Activated T-helper 17 cell treated with anti-CD3 and anti-CD28 coated beads, Interleukin-2, amount 50 U/mL, for 72 hours (primary cell): ENCODE data around the gene P3H1. TPM values are rescaled to one million over a fixed set of nuclear protein-coding genes. Genes with fewer than 3 reads are reported as not detected.
"Not testable (repeated sequence)": the region's sequence is repeated elsewhere in the genome, so short reads cannot be mapped to it uniquely, and the experiment has no call there.

ENCODE experiments used
- ATAC-seq: fragments of 150-1000 bp; cut with Tn5 transposase; replicated peaks from 2 replicates; pipeline ENCODE4 v1.10.0; 2021; ENCODE audit warnings: mild to moderate bottlenecking, moderate library complexity
- H3K27ac Mint-ChIP-seq: one replicate; pipeline ENCODE4 v1.8.0; 2022; ENCODE audit warnings: mixed read lengths
- H3K27me3 Mint-ChIP-seq: one replicate; pipeline ENCODE4 v1.8.0; 2022; ENCODE audit warnings: mixed read lengths
- H3K36me3 Mint-ChIP-seq: one replicate; pipeline ENCODE4 v1.8.0; 2022; ENCODE audit warnings: low read depth, mild to moderate bottlenecking, mixed read lengths
- H3K4me1 Mint-ChIP-seq: one replicate; pipeline ENCODE4 v1.8.0; 2022; ENCODE audit warnings: mixed read lengths
- H3K4me3 Mint-ChIP-seq: one replicate; pipeline ENCODE4 v1.8.0; 2022; ENCODE audit warnings: mild to moderate bottlenecking, mixed read lengths
- H3K9me3 Mint-ChIP-seq: one replicate; pipeline ENCODE4 v1.8.0; 2022; ENCODE audit warnings: mixed read lengths
- total RNA-seq, 2 donors: library from RNA; stranded (reverse); gene quantifications; one replicate each; pipeline ENCODE4 v1.2.3, GENCODE V29; 2022

P3H1 gene, protein sequence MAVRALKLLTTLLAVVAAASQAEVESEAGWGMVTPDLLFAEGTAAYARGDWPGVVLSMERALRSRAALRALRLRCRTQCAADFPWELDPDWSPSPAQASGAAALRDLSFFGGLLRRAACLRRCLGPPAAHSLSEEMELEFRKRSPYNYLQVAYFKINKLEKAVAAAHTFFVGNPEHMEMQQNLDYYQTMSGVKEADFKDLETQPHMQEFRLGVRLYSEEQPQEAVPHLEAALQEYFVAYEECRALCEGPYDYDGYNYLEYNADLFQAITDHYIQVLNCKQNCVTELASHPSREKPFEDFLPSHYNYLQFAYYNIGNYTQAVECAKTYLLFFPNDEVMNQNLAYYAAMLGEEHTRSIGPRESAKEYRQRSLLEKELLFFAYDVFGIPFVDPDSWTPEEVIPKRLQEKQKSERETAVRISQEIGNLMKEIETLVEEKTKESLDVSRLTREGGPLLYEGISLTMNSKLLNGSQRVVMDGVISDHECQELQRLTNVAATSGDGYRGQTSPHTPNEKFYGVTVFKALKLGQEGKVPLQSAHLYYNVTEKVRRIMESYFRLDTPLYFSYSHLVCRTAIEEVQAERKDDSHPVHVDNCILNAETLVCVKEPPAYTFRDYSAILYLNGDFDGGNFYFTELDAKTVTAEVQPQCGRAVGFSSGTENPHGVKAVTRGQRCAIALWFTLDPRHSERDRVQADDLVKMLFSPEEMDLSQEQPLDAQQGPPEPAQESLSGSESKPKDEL
- total RNA-seq, result 10 to 100 TPM; 24.5 to 33.4 TPM

DNA sequence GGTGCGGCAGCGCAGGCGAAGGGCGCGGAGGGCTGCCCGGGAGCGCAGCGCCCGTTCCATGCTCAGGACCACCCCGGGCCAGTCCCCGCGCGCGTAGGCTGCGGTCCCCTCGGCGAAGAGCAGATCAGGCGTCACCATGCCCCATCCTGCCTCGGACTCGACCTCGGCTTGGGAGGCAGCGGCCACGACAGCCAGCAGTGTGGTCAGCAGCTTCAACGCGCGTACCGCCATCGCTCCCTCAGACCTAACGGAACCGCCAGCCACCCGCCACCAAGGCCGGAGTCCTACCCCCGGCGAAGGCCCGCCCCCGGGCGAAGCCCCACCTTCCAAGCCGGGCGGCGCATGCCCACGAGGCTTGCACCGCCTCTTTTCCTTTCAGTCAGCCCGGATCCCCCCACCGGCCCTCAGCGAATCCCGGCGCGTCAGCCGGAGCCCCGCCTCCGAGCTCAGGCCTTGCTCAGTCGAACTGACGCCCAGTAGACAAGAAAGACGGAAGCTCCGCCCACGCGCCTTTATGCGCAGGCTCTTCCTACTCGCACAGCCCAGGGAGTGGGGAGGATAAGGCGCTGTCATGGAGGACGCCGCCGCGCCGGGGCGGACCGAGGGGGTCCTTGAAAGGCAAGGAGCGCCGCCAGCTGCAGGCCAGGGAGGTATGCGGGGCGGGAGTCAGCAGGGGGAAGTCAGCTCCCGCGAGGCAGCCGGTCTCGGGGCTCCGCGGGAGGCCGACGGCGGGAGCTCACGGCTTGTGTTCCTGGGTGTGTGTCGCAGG lies at the start of gene P3H1, which contains the start of gene C1orf50:
Gene P3H1, minus strand, starts transcription at position 288 of the 769 bp plus-strand sequence. Its CDS starts 57 bp downstream, at position 231.
Gene C1orf50, plus strand, starts transcription at position 509 of the 769 bp plus-strand sequence. Its CDS starts 63 bp downstream, at position 572.
- no peaks in the 10 kb centered on the region for H3K9me3 Mint-ChIP-seq
- H3K27me3 Mint-ChIP-seq, result no peaks in the 10 kb centered on the region
- H3K36me3 Mint-ChIP-seq, result peaks cover 35% of the 10 kb centered on the region
- ATAC-seq, result peak; percentile 93
- no peak within 1 kb of the TSS for H3K27ac Mint-ChIP-seq
- H3K4me3 Mint-ChIP-seq, result no peak within 1 kb of the TSS
- H3K4me1 Mint-ChIP-seq, result peaks cover 13% of the 10 kb centered on the region

DNA sequence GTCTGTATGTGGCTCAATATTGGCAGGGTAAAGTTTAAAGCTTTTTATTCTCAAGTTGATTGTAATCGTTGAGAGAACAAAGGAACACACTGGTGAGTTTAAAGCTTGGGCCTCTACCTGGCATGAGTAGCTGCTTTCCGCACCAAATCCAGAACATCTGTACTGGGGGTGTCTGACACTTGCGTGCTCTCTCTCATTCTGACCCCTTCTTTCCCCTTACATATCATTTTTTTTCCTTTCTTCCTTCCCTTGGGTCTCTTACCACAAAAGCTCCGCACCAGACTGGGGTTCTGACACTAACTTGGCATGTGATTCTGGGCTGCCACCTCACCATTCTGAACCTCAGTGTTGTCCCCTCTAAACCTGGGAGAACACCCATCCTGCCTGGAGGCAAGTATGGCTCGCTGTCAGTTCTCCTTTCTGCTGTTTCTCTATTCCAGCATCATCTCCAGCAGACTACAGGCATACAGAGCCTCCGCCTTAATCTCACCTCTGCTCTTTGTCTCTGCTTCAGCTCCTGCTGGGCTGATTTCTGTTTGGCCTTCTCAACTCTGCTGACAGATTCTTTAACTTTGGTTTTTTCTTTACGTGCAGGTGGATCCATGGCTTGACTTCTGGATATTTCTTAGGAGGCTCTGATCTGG lies 49.2 kb upstream of the P3H1 start:
- H3K4me3 Mint-ChIP-seq, result peak overlapping the region; percentile 88
- no peaks in the 10 kb centered on the region for H3K9me3 Mint-ChIP-seq
- ATAC-seq, result no peak

DNA sequence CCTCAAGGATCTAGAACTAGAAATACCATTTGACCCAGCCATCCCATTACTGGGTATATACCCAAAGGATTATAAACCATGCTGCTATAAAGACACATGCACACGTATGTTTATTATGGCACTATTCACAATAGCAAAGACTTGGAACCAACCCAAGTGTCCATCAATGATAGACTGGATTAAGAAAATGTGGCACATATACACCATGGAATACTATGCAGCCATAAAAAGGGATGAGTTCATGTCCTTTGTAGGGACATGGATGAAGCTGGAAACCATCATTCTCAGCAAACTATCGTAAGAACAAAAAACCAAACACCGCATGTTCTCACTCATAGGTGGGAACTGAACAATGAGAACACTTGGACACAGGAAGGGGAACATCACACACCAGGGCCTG lies 48.0 kb upstream of the P3H1 start:
- Mint-ChIP-seq H3K36me3 (peaks cover 17% of the 10 kb centered on the region), H3K4me1 (peaks cover 22% of the 10 kb centered on the region)
- H3K9me3 Mint-ChIP-seq, H3K27me3 Mint-ChIP-seq, ATAC-seq, H3K4me3 Mint-ChIP-seq, H3K27ac Mint-ChIP-seq: not testable (repeated sequence)

More for the DNA sequence above, 49.2 kb upstream of the P3H1 start:
- Mint-ChIP-seq H3K27ac (peak overlapping the region; percentile 82), H3K27me3 (no peaks in the 10 kb centered on the region), H3K4me1 (peaks cover 22% of the 10 kb centered on the region), H3K36me3 (peaks cover 17% of the 10 kb centered on the region)

DNA sequence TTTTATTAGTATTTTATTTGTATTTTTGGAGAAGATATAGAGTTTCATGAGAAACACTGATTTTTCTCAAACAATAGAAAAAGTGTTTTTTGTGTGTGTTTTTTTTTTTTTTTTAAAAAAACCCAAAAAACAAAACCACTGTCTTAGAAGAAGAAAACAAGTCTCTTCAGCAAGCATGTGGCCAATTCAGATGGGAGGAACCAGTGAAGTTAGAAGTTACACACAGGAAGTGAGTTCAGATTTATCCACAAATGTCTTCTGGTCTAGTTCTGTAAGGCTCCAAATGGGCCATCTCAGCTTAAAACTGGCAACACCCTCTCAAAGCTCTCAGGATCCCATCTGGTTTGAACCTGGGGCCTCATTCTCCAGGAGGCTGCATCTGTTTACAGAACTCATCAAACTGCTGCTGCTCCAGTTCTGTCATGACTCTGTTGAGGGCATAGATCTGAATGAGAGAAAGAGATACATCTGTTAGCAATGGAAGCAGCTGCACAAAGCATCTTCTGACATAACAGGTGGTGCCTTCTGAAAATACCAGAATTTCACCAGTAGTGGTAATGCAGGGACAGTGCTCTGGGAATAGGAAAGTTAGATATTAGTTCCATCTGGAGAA lies 40.3 kb upstream of the P3H1 start:
- Mint-ChIP-seq H3K4me1 (peaks cover 7% of the 10 kb centered on the region), H3K4me3 (no peak overlapping the region), H3K36me3 (peaks cover 17% of the 10 kb centered on the region), H3K9me3 (no peaks in the 10 kb centered on the region), H3K27me3 (no peaks in the 10 kb centered on the region), H3K27ac (no peak overlapping the region)
- no peak for ATAC-seq

DNA sequence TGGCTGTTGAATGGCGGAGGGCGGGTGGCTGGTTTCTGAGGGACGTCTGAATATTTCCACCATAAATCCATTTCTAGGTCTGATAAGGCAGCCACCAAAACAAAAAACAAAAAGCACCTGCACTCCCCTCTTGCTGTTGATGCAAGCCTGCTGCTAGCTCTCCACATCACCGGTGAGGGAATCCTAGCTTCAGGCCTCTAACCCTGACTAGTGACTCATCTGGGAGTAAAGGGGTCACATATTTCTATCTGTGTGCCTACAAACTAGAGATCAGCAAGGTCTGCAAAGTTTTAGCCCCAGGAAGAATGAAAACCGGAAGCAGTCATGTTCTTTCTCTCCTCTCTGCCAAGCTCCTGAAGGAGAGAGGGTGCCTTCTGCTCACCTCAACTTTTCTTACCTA lies 39.8 kb upstream of the P3H1 start:
- Mint-ChIP-seq H3K4me1 (peaks cover 7% of the 10 kb centered on the region), H3K4me3 (no peak overlapping the region), H3K27me3 (no peaks in the 10 kb centered on the region), H3K27ac (no peak overlapping the region), H3K36me3 (peaks cover 17% of the 10 kb centered on the region), H3K9me3 (no peaks in the 10 kb centered on the region)
- ATAC-seq, result no peak

DNA sequence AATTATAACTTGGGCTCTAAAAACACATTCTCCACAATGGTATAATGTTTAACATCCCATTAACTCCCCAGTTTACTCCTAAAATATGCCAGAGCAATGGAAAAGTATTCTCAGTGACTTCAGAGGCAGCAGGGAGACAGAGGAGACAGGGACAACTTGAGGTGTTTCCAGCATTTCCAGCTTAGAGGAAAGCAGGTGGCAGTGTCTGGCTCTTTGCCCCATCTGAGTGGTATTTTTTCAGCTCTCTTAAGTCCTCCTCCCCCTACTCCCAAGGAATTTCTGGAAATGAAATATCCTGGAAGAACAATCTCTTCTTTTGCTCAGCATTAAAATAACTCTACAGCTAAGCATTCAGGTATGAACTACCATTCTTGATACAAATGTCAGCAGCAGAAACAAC lies 39.3 kb upstream of the P3H1 start:
- ATAC-seq, result no peak
- Mint-ChIP-seq H3K4me3 (no peak overlapping the region), H3K4me1 (peaks cover 7% of the 10 kb centered on the region), H3K36me3 (peaks cover 17% of the 10 kb centered on the region), H3K27ac (no peak overlapping the region), H3K27me3 (no peaks in the 10 kb centered on the region), H3K9me3 (no peaks in the 10 kb centered on the region)

DNA sequence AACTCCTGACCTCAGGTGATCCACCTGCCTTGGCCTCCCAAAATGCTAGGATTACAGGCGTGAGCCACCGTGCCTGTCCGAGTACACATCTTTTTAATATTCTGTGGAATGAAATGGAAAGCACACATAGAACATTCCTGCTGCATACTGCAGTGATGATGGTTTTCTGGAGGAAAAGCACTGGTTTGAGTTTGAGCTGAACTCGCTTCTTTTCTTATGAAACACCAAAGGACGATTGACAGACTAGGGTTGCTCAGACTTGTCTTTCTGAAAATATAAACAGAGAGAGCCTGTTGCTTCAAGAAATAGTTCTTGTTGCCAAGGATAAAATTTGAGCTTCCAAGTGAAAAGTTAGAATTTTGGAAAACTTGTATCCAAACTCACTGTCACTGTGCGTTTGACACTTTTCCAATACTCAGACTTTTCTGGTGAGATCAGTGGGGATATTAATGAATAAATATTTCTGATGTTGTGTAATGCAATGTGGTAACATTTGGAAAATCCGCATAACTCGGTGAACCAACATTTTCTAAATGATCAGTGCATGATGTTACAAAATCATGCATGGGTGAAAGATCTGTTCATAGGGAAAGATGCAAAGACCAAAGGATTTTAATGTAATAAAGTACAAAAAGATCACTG lies 35.1 kb upstream of the P3H1 start:
- no peaks in the 10 kb centered on the region for H3K9me3 Mint-ChIP-seq
- no peaks in the 10 kb centered on the region for H3K27me3 Mint-ChIP-seq
- no peaks in the 10 kb centered on the region for H3K4me1 Mint-ChIP-seq
- H3K36me3 Mint-ChIP-seq, result peaks cover 17% of the 10 kb centered on the region
- H3K4me3 Mint-ChIP-seq, result no peak overlapping the region
- no peak for ATAC-seq
- H3K27ac Mint-ChIP-seq, result no peak overlapping the region

DNA sequence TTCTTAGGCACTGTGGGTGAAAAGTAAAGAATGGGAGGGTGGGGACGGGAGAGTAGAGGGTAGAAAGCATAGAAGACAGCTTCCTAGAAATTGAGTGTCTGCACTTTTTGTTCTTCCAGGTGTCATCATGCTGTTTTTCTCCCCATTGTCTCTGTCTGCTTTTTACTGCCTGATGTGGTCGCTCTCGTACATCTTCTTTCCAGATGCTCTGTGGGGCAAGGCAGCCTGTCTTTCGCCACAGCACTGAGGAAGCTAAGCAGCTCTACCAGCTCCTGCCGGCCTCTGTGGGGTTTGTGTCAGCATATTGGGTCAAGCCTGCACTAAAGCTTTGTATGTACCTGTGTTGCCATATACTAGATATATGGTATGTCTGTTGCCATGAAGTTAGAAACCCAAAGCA lies 31.2 kb upstream of the P3H1 start:
- no peak overlapping the region for H3K4me3 Mint-ChIP-seq
- no peaks in the 10 kb centered on the region for H3K27me3 Mint-ChIP-seq
- H3K27ac Mint-ChIP-seq, result no peak overlapping the region
- no peaks in the 10 kb centered on the region for H3K4me1 Mint-ChIP-seq
- no peak for ATAC-seq
- H3K36me3 Mint-ChIP-seq, result no peaks in the 10 kb centered on the region
- no peaks in the 10 kb centered on the region for H3K9me3 Mint-ChIP-seq

DNA sequence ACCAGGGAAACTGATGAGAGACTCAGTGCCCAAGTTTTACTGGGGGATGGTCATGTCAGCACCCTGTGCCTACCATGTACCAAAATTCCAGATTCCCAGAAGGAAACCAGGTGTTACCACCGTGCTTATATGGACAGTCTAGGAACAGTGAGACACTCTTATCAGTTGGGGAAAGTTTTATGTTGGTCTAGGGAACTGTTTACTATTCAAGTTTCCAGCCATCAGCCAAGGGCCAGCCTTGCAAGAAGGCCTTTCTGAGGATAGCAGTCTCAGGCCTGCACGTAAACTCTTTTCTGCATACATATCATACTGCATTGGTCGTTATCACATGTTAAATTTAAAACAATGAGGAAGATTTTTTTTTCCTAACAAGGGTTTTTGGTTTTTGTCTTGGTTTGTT lies 30.6 kb upstream of the P3H1 start:
- Mint-ChIP-seq H3K4me1 (peaks cover under 1% of the 10 kb centered on the region), H3K4me3 (no peak overlapping the region), H3K9me3 (no peaks in the 10 kb centered on the region), H3K36me3 (no peaks in the 10 kb centered on the region), H3K27me3 (no peaks in the 10 kb centered on the region), H3K27ac (no peak overlapping the region)
- no peak for ATAC-seq

DNA sequence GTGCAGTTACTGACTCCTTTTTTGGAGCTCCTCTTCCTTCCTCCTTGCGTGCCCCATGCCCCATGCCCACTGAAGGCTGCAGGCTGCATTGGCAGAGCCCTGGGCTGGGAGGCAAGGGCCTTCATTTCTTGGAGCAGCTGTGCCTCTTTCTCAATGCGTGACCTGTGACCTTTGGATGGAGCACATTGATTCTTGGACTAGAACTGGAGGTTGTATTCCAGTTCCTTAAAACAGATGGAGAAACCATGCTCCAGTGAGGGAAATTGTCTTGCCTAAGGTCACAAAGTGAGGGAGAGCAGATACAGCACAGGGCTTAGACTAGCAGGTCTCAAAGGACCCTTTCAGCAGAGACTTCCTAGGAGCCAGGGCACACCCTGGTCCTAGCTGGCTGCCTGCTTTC lies 27.0 kb upstream of the P3H1 start:
- no peak overlapping the region for H3K4me3 Mint-ChIP-seq
- H3K9me3 Mint-ChIP-seq, result no peaks in the 10 kb centered on the region
- no peaks in the 10 kb centered on the region for H3K27me3 Mint-ChIP-seq
- ATAC-seq, result no peak
- H3K36me3 Mint-ChIP-seq, result no peaks in the 10 kb centered on the region
- peaks cover 4% of the 10 kb centered on the region for H3K4me1 Mint-ChIP-seq
- H3K27ac Mint-ChIP-seq, result no peak overlapping the region

DNA sequence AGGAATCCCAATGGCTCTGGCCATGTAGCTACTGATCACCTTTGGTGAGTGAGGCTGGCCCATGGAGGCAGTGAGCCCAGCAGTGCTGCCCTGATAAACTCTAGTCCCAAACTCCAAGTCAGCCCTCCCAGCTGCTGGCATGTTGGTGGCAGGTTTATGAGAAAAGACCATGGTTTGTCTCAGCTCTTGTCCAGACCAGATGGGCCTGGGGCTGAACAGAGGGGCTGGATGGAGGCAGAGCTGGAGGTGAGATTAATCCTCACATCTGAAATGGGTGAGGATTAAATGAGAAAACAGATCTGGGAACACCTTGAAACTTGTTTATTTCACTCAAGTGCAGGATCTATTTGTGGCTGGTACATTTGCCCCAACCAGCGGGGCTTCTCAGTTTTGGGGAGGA lies 21.2 kb upstream of the P3H1 start:
- Mint-ChIP-seq H3K4me1 (peaks cover 12% of the 10 kb centered on the region), H3K27ac (peak overlapping the region; percentile 62), H3K4me3 (no peak overlapping the region), H3K27me3 (no peaks in the 10 kb centered on the region), H3K9me3 (no peaks in the 10 kb centered on the region), H3K36me3 (peaks cover 5% of the 10 kb centered on the region)
- ATAC-seq, result no peak

DNA sequence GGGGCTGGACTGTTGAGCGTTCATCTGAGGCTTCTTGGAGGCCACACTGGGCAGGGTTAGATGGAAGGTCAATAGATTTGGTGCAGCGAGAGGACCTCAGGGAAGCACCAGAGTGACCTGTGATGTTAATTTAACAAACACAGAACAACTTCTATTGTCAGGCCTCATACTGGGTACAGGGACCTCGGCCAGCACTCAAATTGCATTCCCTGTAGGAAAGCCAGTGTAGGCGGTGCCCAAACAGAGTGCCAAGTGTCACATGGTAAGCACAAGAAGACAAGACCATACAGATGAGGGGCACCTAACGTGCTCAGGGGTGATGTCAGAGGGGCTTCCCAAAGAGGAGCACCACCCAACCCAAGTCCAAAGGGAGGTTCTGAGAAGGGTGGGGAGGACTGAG lies 19.3 kb upstream of the P3H1 start:
- H3K36me3 Mint-ChIP-seq, result peaks cover 15% of the 10 kb centered on the region
- H3K27me3 Mint-ChIP-seq, result no peaks in the 10 kb centered on the region
- H3K4me1 Mint-ChIP-seq, result peaks cover 8% of the 10 kb centered on the region
- peak overlapping the region; percentile 80 for H3K4me3 Mint-ChIP-seq
- ATAC-seq, result no peak
- peak overlapping the region; percentile 84 for H3K27ac Mint-ChIP-seq
- no peaks in the 10 kb centered on the region for H3K9me3 Mint-ChIP-seq

DNA sequence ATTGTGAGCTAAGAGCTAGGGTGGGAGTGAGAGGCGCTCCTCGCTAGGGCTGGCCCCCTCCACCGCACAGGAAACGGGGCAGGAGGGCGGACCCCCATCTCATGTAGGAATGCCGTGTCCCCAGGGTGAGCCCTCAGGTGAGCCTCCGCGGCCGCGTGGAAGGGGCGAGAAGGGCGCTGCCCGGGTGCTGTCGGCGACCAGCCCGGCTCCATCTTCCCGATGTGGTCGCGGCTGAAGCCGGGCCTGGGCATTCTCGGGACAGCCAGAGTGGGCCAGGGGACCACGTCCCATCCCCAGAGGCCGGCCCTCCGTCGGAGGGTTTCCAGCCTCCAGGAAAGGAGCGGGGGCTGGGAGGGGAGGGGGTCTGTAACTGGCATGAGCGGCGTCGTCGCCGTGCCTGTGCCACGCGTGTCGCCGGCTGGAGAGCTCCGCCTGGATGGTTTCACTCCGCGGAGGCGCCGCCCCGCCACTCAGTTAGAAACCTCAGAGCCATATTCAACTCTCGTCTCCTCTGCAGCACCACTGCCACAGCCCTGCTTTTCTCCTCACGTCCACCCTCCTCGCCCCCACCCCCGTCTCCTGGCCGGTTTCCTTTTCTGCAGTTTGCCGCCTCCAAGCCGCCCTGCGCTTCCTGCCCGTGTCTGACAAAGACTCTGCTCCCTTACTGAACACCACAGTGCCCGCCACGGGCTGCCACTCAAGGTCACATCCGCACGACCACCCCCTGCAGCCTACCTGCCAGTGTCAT lies 18.3 kb upstream of the P3H1 start, which contains the start of gene TMEM269:
Gene TMEM269, plus strand, starts transcription at position 46 of the 748 bp plus-strand sequence. CDS start 4,903 bp downstream, outside the sequence.
- ATAC-seq, result peak; percentile 87
- H3K27ac Mint-ChIP-seq, result peak within 1 kb of the TSS; percentile 84
- H3K27me3 Mint-ChIP-seq, result no peaks in the 10 kb centered on the region
- H3K4me1 Mint-ChIP-seq, result peaks cover 8% of the 10 kb centered on the region
- H3K4me3 Mint-ChIP-seq, result peak within 1 kb of the TSS; percentile 80
- H3K36me3 Mint-ChIP-seq, result peaks cover 25% of the 10 kb centered on the region
- H3K9me3 Mint-ChIP-seq, result no peaks in the 10 kb centered on the region
